Vagina (tissue), 2 donors: Measurements from ENCODE around the gene CES4A. TPM values are rescaled to one million over a fixed set of nuclear protein-coding genes. Genes with fewer than 3 reads are reported as not detected.
A peak's percentile ranks its signal among the peaks of the same experiment; 100 is the strongest.

ENCODE experiments used
- DNase-seq, 2 donors: peaks; one replicate each; pipeline ENCODE4 v3.0.0-alpha.2; 2017; ENCODE audit errors: extremely low spot score in 2 of 2
- H3K27ac ChIP-seq: fragments of 200-600 bp; sonication (generic); one replicate; pipeline ENCODE4 v1.5.1; 2019
- H3K27me3 ChIP-seq: fragments of 200-600 bp; sonication (generic); one replicate; pipeline ENCODE4 v1.5.1; 2019
- H3K36me3 ChIP-seq, 2 donors: fragments of 200-600 bp; sonication (generic); one replicate each; pipeline ENCODE4 v1.5.1; 2017 to 2019
- H3K4me1 ChIP-seq: fragments of 200-600 bp; sonication (generic); one replicate; pipeline ENCODE4 v1.5.1; 2019
- H3K4me3 ChIP-seq, 2 donors: fragments of 200-600 bp; sonication (generic); 1 replicate in 1 of 2; 2 replicates in 1 of 2; pipeline ENCODE4 v1.5.1; 2016 to 2019
- H3K9me3 ChIP-seq: fragments of 200-600 bp; sonication (generic); one replicate; pipeline ENCODE4 v1.5.1; 2019
- CTCF ChIP-seq, 3 experiments: fragments of 450-650 bp in 2 of 3; fragments of 200-600 bp in 1 of 3; sonication (generic) in 1 of 3; IDR thresholded peaks; one replicate each; pipeline ENCODE4 v1.5.1; 2017 to 2019; ENCODE audit warnings: antibody characterized with exemption in 3 of 3, mild to moderate bottlenecking in 2 of 3, moderate library complexity in 2 of 3
- POLR2A ChIP-seq, 2 donors: fragments of 450-650 bp; IDR thresholded peaks; one replicate each; pipeline ENCODE4 v1.6.1; 2017; ENCODE audit warnings: antibody characterized with exemption in 2 of 2, mild to moderate bottlenecking in 2 of 2, moderate library complexity in 2 of 2
- POLR2AphosphoS5 ChIP-seq, 2 donors: sonication (generic); formaldehyde crosslinking; IDR thresholded peaks; one replicate each; pipeline ENCODE4 v1.9.0; 2017; ENCODE audit warnings: antibody characterized with exemption in 2 of 2, mild to moderate bottlenecking in 2 of 2, low read depth in 1 of 2; ENCODE audit not compliant: insufficient read depth in 1 of 2
- intact Hi-C: fragments of 100-400 bp; cut with DNase I; formaldehyde crosslinking; loops from one replicate; pipeline ENCODE4 v1.15.1; 2023
- total RNA-seq: library from RNA; depleted of rRNA; stranded (reverse); fragments of >200 nt; gene quantifications from one replicate; pipeline ENCODE4 v1.2.3, GENCODE V29; 2016

The CES4A gene
- total RNA-seq, 1 donor from 2014 or later = 12.5 TPM

- intact Hi-C loops = no loop called here
- H3K4me3 ChIP-seq = peak overlapping the region; percentile 52 to 69
- peak; percentile 80 to 91 (median 80) for TF ChIP-seq CTCF (IDR thresholded peaks at IDR 0.05)
- no peak for TF ChIP-seq POLR2A (IDR thresholded peaks at IDR 0.05)
- TF ChIP-seq POLR2AphosphoS5 (IDR thresholded peaks at IDR 0.05; ENCODE audit: insufficient read depth in 1 of 2, low read depth in 1 of 2) = peak in 1 of 2 donors; percentile 69
- H3K4me1 ChIP-seq = peaks cover 21% of the 10 kb centered on the region
- peaks cover 0 to 15% of the 10 kb centered on the region in 2 donors for H3K36me3 ChIP-seq
- H3K27ac ChIP-seq = no peak overlapping the region
- no peaks in the 10 kb centered on the region for H3K9me3 ChIP-seq
- no peaks in the 10 kb centered on the region for H3K27me3 ChIP-seq
- no peak for DNase-seq
Measured at GRCh38 chr16:66947302-66948065, 40.9 kb upstream of the CES4A start.

DNA sequence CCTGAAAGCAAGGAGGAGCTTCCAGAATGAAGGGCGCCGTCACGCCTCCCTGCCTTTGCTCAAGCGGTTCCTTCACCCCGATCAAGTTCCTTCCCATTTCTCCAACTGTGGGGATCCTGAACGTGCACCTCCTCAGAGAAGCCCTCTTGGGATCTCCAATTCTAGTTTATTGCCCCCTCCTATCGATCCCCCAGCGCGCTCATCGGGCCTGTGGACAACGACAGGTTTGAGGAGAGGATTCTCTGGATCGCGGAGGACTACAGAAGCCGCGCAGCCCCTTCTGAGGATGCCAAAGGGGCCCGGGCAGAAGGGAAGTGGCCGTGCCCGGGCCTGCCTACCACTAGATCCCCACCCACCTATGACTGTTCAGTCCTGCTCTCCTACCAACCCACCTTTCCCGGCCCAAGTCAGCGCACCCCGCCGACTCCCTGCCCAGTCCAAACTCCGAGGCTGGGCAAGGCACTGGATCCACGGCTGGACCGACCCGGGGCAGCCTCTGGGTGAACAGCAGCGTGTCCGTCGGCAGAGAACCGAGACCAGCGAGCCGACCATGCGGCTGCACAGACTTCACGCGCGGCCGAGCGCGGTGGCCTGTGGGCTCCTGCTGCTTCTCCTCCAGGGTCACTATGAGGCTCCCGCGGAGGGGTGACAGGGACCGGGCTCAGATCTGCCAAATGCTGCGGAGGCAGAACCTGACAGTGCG is 40.1 kb upstream of the CES4A start:
- intact Hi-C loops = no loop called here
- no peak for DNase-seq
- no peak overlapping the region for H3K27ac ChIP-seq

DNA sequence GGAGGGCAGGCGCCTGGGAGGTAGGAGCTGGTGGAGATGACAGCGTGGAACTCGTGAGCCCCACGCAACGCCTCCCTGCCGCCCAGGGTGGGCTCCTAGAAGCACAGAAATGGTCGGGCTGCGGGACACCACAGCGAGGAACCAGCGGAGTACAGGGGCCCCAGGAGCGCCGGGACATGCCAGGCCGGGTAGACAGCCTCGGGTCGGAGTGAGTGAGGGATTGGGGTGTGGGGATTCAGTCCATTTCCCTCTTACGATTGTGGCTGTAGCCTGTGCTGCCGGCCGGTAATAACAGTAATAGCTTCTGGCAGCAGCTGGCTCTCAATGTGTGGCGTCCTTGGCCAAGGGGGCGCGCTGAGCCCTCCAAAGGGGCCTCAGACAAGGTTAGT is 39.6 kb upstream of the CES4A start:
- H3K27ac ChIP-seq = no peak overlapping the region
- peaks cover 0 to 2% of the 10 kb centered on the region in 2 donors for H3K36me3 ChIP-seq
- no peak for DNase-seq
- H3K9me3 ChIP-seq = no peaks in the 10 kb centered on the region
- intact Hi-C loops = no loop called here
- peaks cover 21% of the 10 kb centered on the region for H3K4me1 ChIP-seq
- no peaks in the 10 kb centered on the region for H3K27me3 ChIP-seq
- H3K4me3 ChIP-seq = peak overlapping the region; percentile 52 to 69
- TF ChIP-seq POLR2A (IDR thresholded peaks at IDR 0.05) (no peak), CTCF (IDR thresholded peaks at IDR 0.05) (no peak), POLR2AphosphoS5 (IDR thresholded peaks at IDR 0.05; ENCODE audit: insufficient read depth in 1 of 2, low read depth in 1 of 2) (no peak)

More for the DNA sequence above, 40.1 kb upstream of the CES4A start:
- Histone ChIP-seq H3K4me3 (peak overlapping the region; percentile 52 to 69), H3K9me3 (no peaks in the 10 kb centered on the region), H3K27me3 (no peaks in the 10 kb centered on the region), H3K36me3 (peaks cover 0 to 7% of the 10 kb centered on the region in 2 donors), H3K4me1 (peaks cover 21% of the 10 kb centered on the region)
- TF ChIP-seq POLR2A (IDR thresholded peaks at IDR 0.05) (no peak), CTCF (IDR thresholded peaks at IDR 0.05) (no peak), POLR2AphosphoS5 (IDR thresholded peaks at IDR 0.05; ENCODE audit: insufficient read depth in 1 of 2, low read depth in 1 of 2) (no peak)

- H3K36me3 ChIP-seq = no peaks in the 10 kb centered on the region
- intact Hi-C loops = no loop called here
- H3K4me3 ChIP-seq = no peak overlapping the region
- no peaks in the 10 kb centered on the region for H3K9me3 ChIP-seq
- no peaks in the 10 kb centered on the region for H3K27me3 ChIP-seq
- no peak for TF ChIP-seq CTCF (IDR thresholded peaks at IDR 0.05)
- no peak for TF ChIP-seq POLR2A (IDR thresholded peaks at IDR 0.05)
- no peak for TF ChIP-seq POLR2AphosphoS5 (IDR thresholded peaks at IDR 0.05; ENCODE audit: insufficient read depth in 1 of 2, low read depth in 1 of 2)
- no peak overlapping the region for H3K27ac ChIP-seq
- DNase-seq = no peak
- H3K4me1 ChIP-seq = peaks cover 21% of the 10 kb centered on the region
Measured at GRCh38 chr16:66949472-66949871, 38.9 kb upstream of the CES4A start.

GRCh38 chr16:66950437-66950836 is 38.0 kb upstream of the CES4A start:
- Histone ChIP-seq H3K4me1 (peaks cover 21% of the 10 kb centered on the region), H3K27ac (no peak overlapping the region), H3K9me3 (no peaks in the 10 kb centered on the region), H3K27me3 (no peaks in the 10 kb centered on the region), H3K36me3 (no peaks in the 10 kb centered on the region), H3K4me3 (no peak overlapping the region)
- TF ChIP-seq POLR2AphosphoS5 (IDR thresholded peaks at IDR 0.05; ENCODE audit: insufficient read depth in 1 of 2, low read depth in 1 of 2) = no peak
- no peak for TF ChIP-seq CTCF (IDR thresholded peaks at IDR 0.05)
- TF ChIP-seq POLR2A (IDR thresholded peaks at IDR 0.05) = no peak
- intact Hi-C loops = no loop called here
- DNase-seq = no peak
